ENCODE results near the gene SLC35F1. TPM values are rescaled to one million over a fixed set of nuclear protein-coding genes. Genes with fewer than 3 reads are reported as not detected.

SLC35F1 gene
- total RNA-seq, 6 donors from 2014 or later: 0.11 to 0.15 (median 0.13) TPM; not detected in 3

DNA sequence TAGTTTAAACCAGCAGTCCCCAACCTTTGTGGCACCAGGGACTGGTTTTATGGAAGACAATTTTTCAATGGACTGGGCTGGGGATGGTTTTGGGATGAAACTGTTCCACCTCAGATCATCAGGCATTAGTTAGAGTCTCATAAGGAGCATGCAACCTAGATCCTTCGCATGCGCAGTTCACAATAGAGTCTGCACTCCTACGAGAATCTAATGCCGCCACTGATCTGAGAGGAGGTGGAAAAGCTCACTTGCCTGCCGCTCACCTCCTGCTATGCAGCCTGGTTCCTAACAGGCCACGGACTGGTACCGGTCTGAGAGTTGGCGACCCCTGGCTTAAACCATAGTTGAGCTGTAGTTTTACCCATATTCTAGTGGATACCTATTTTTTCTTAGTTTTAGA, 154.6 kb downstream of the SLC35F1 start:
- Histone ChIP-seq H3K4me3 (no peak overlapping the region), H3K4me1 (no peaks in the 10 kb centered on the region), H3K36me3 (no peaks in the 10 kb centered on the region), H3K27ac (no peak overlapping the region), H3K27me3 (no peaks in the 10 kb centered on the region), H3K9me3 (no peaks in the 10 kb centered on the region)
- no peak for ATAC-seq (ENCODE audit: low FRiP score in 2 of 2)
- DNase-seq: no peak
- TF ChIP-seq POLR2A (IDR thresholded peaks at IDR 0.05) (no peak), POLR2AphosphoS5 (IDR thresholded peaks at IDR 0.05) (no peak), EP300 (IDR thresholded peaks at IDR 0.05) (no peak)
- TF ChIP-seq, protein P1, sequence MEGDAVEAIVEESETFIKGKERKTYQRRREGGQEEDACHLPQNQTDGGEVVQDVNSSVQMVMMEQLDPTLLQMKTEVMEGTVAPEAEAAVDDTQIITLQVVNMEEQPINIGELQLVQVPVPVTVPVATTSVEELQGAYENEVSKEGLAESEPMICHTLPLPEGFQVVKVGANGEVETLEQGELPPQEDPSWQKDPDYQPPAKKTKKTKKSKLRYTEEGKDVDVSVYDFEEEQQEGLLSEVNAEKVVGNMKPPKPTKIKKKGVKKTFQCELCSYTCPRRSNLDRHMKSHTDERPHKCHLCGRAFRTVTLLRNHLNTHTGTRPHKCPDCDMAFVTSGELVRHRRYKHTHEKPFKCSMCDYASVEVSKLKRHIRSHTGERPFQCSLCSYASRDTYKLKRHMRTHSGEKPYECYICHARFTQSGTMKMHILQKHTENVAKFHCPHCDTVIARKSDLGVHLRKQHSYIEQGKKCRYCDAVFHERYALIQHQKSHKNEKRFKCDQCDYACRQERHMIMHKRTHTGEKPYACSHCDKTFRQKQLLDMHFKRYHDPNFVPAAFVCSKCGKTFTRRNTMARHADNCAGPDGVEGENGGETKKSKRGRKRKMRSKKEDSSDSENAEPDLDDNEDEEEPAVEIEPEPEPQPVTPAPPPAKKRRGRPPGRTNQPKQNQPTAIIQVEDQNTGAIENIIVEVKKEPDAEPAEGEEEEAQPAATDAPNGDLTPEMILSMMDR (IDR thresholded peaks at IDR 0.05): no peak
- 82 to 92% methylated on average over 8 of the region's 8 CpGs for WGBS, 2 donors

DNA sequence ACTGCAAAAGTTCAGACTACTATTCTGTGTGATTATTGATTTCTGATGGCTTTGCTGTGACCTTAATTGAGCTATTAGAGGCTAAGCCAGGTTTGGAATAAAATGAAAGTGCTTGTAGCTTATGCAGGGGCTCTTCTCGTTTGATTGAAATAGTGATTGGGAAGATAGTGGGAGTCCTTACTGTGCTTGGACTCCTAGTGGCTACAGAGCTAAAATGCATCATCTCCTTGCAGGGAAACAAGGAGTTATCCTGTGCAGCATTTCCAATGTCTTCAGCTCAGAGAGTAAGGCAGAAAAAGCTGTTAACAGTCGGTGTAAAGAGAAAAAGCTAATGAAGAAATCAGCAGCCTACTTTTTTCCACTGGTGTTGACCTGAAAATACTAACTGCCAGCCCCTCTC, 173.5 kb downstream of the SLC35F1 start:
- WGBS, 2 donors: 42 to 48% methylated on average over 2 of the region's 2 CpGs
- no peak overlapping the region for H3K27ac ChIP-seq
- no peaks in the 10 kb centered on the region for H3K36me3 ChIP-seq
- DNase-seq: no peak
- ATAC-seq (ENCODE audit: low FRiP score in 2 of 2): no peak
- H3K4me3 ChIP-seq: no peak overlapping the region
- no peaks in the 10 kb centered on the region for H3K27me3 ChIP-seq
- no peaks in the 10 kb centered on the region for H3K4me1 ChIP-seq
- TF ChIP-seq POLR2AphosphoS5 (IDR thresholded peaks at IDR 0.05): no peak
- no peak for TF ChIP-seq POLR2A (IDR thresholded peaks at IDR 0.05)
- TF ChIP-seq, protein P1 (IDR thresholded peaks at IDR 0.05): no peak
- no peaks in the 10 kb centered on the region for H3K9me3 ChIP-seq

- H3K27ac ChIP-seq: no peak overlapping the region
- WGBS, 2 donors: 81 to 84% methylated on average over 2 of the region's 2 CpGs
- H3K4me3 ChIP-seq: no peak overlapping the region
- ATAC-seq (ENCODE audit: low FRiP score in 2 of 2) (no peak), DNase-seq (no peak)
- H3K9me3 ChIP-seq: no peaks in the 10 kb centered on the region
- no peaks in the 10 kb centered on the region for H3K36me3 ChIP-seq
- TF ChIP-seq POLR2A (IDR thresholded peaks at IDR 0.05) (no peak), EP300 (IDR thresholded peaks at IDR 0.05) (no peak), POLR2AphosphoS5 (IDR thresholded peaks at IDR 0.05) (no peak)
- TF ChIP-seq, protein P1 (IDR thresholded peaks at IDR 0.05): no peak
- H3K27me3 ChIP-seq: no peaks in the 10 kb centered on the region
- no peaks in the 10 kb centered on the region for H3K4me1 ChIP-seq
Observed at GRCh38 chr6:118083711-118084110, 176.6 kb downstream of the SLC35F1 start.

GRCh38 chr6:118085665-118086064, 178.6 kb downstream of the SLC35F1 start:
- no peaks in the 10 kb centered on the region for H3K4me1 ChIP-seq
- H3K27ac ChIP-seq: no peak overlapping the region
- ATAC-seq (ENCODE audit: low FRiP score in 2 of 2): no peak
- H3K9me3 ChIP-seq: no peaks in the 10 kb centered on the region
- no peaks in the 10 kb centered on the region for H3K36me3 ChIP-seq
- no peak for DNase-seq
- no peak overlapping the region for H3K4me3 ChIP-seq
- no peaks in the 10 kb centered on the region for H3K27me3 ChIP-seq
- WGBS, 2 donors: 80 to 83% methylated on average over 2 of the region's 2 CpGs
- TF ChIP-seq, protein P1 (IDR thresholded peaks at IDR 0.05): no peak

- no peaks in the 10 kb centered on the region for H3K36me3 ChIP-seq
- WGBS, 2 donors: 60 to 78% methylated on average over 2 of the region's 2 CpGs
- no peak for ATAC-seq (ENCODE audit: low FRiP score in 2 of 2)
Observed at GRCh38 chr6:118086159-118086558, 179.1 kb downstream of the SLC35F1 start.

More at GRCh38 chr6:118086159-118086558, 179.1 kb downstream of the SLC35F1 start:
- no peak overlapping the region for H3K4me3 ChIP-seq
- no peak for DNase-seq
- TF ChIP-seq POLR2A (IDR thresholded peaks at IDR 0.05) (no peak), POLR2AphosphoS5 (IDR thresholded peaks at IDR 0.05) (no peak), EP300 (IDR thresholded peaks at IDR 0.05) (no peak)
- TF ChIP-seq, protein P1 (IDR thresholded peaks at IDR 0.05): no peak
- no peaks in the 10 kb centered on the region for H3K4me1 ChIP-seq
- no peaks in the 10 kb centered on the region for H3K9me3 ChIP-seq
- no peak overlapping the region for H3K27ac ChIP-seq
- H3K27me3 ChIP-seq: no peaks in the 10 kb centered on the region

Measured in upper lobe of left lung (tissue), 6 donors.